ENCODE measurements around the gene SLC2A9. TPM values are rescaled to one million over a fixed set of nuclear protein-coding genes. Genes with fewer than 3 reads are reported as not detected.

SLC2A9 gene
- polyA plus RNA-seq, 1 donor from 2014 or later = not detected

- TF ChIP-seq POLR2AphosphoS5 (IDR thresholded peaks at IDR 0.05) (no peak), TAF1 (IDR thresholded peaks at IDR 0.05; ENCODE audit: low read depth) (no peak), SMC3 (conservative IDR thresholded peaks at IDR 0.05; ENCODE audit: poor library complexity) (no peak), CTCF (IDR thresholded peaks at IDR 0.05; ENCODE audit: poor library complexity, severe bottlenecking) (no peak), EP300 (conservative IDR thresholded peaks at IDR 0.05; ENCODE audit: poor library complexity, severe bottlenecking) (no peak), EZH2 (IDR thresholded peaks at IDR 0.05; ENCODE audit: borderline replicate concordance, insufficient read depth, low read length, poor library complexity, severe bottlenecking) (no peak), REST (IDR thresholded peaks at IDR 0.05; ENCODE audit: borderline replicate concordance) (no peak), RAD21 (conservative IDR thresholded peaks at IDR 0.05) (no peak), MXI1 (conservative IDR thresholded peaks at IDR 0.05; ENCODE audit: poor library complexity, severe bottlenecking) (no peak)
Observed at GRCh38 chr4:9962611-9963314, 58.5 kb downstream of the SLC2A9 start.

GRCh38 chr4:9954468-9954867 is 66.8 kb downstream of the SLC2A9 start:
- H3K9ac ChIP-seq (ENCODE audit: low read length) = no peak overlapping the region
- H3K36me3 ChIP-seq (ENCODE audit: insufficient read depth, low read length) = no peaks in the 10 kb centered on the region
- H3K27ac ChIP-seq (ENCODE audit: low read length) = no peak overlapping the region
- no peaks in the 10 kb centered on the region for H3F3A ChIP-seq (ENCODE audit: insufficient read depth, low read length, poor library complexity, severe bottlenecking)
- no peaks in the 10 kb centered on the region for H4K20me1 ChIP-seq (ENCODE audit: insufficient read depth)
- no peaks in the 10 kb centered on the region for H3K9me2 ChIP-seq (ENCODE audit: insufficient read depth, low read length)
- no peaks in the 10 kb centered on the region for H3K79me2 ChIP-seq (replicated peaks; ENCODE audit: insufficient read depth, low read length)
- no peak overlapping the region for H2AFZ ChIP-seq (ENCODE audit: low read depth, low read length)
- H3K4me3 ChIP-seq (ENCODE audit: low read length) = no peak overlapping the region
- H3K27me3 ChIP-seq (ENCODE audit: insufficient read depth, low read depth, low read length) = no peaks in the 10 kb centered on the region
- H3K4me2 ChIP-seq (ENCODE audit: low read length) = no peak overlapping the region
- H3K9me3 ChIP-seq (ENCODE audit: low read length) = no peaks in the 10 kb centered on the region
- TF ChIP-seq RAD21 (conservative IDR thresholded peaks at IDR 0.05) (no peak), REST (IDR thresholded peaks at IDR 0.05; ENCODE audit: borderline replicate concordance) (no peak), MXI1 (conservative IDR thresholded peaks at IDR 0.05; ENCODE audit: poor library complexity, severe bottlenecking) (no peak), EP300 (conservative IDR thresholded peaks at IDR 0.05; ENCODE audit: poor library complexity, severe bottlenecking) (no peak)

More at GRCh38 chr4:9962611-9963314, 58.5 kb downstream of the SLC2A9 start:
- no peak overlapping the region for H3K9ac ChIP-seq (ENCODE audit: low read length)
- no peak overlapping the region for H2AFZ ChIP-seq (ENCODE audit: low read depth, low read length)
- no peak overlapping the region for H3K27ac ChIP-seq (ENCODE audit: low read length)
- H3K4me3 ChIP-seq (ENCODE audit: low read length) = no peak overlapping the region
- no peaks in the 10 kb centered on the region for H3K36me3 ChIP-seq (ENCODE audit: insufficient read depth, low read length)
- no peaks in the 10 kb centered on the region for H3K79me2 ChIP-seq (replicated peaks; ENCODE audit: insufficient read depth, low read length)
- H3K9me2 ChIP-seq (ENCODE audit: insufficient read depth, low read length) = no peaks in the 10 kb centered on the region
- H4K20me1 ChIP-seq (ENCODE audit: insufficient read depth) = no peaks in the 10 kb centered on the region
- H3K9me3 ChIP-seq (ENCODE audit: low read length) = no peaks in the 10 kb centered on the region
- no peak overlapping the region for H3K4me2 ChIP-seq (ENCODE audit: low read length)
- H3K27me3 ChIP-seq (ENCODE audit: insufficient read depth, low read depth, low read length) = no peaks in the 10 kb centered on the region
- H3F3A ChIP-seq (ENCODE audit: insufficient read depth, low read length, poor library complexity, severe bottlenecking) = no peaks in the 10 kb centered on the region
